GM12873 (cell line): ENCODE data around the gene LRRC36.
A peak's percentile ranks its signal among the peaks of the same experiment; 100 is the strongest.

Experiments
- CTCF ChIP-seq: IDR thresholded peaks from 2 replicates; pipeline ENCODE4 v1.5.1; 2012; ENCODE audit warnings: low read depth, mild to moderate bottlenecking, moderate library complexity, low read length, control low read depth; ENCODE audit not compliant: insufficient read depth; ENCODE audit errors: missing control alignments

The LRRC36 gene, protein sequence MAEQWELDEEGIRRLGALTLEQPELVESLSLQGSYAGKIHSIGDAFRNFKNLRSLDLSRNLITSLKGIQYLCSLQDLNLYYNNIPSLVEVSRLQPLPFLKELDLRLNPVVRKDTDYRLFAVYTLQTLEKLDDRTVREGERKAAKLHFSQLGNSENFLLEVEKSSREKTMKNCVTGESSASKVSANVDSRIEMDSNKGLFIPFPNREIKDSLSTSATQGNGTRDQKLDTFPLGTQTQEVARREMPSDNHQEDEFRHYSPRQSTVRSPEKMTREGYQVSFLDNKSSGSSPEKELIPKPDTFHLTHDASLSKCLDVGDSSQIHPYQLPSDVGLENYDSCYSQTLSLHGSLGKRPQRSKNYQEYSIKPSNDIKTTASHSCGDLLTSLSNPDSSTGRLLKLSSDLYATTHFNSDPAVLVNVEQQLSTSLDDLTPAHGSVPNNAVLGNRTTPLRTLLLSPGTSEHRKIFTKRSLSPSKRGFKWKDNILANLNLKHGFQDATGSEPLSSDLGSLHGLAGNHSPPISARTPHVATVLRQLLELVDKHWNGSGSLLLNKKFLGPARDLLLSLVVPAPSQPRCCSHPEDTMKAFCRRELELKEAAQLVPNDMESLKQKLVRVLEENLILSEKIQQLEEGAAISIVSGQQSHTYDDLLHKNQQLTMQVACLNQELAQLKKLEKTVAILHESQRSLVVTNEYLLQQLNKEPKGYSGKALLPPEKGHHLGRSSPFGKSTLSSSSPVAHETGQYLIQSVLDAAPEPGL

DNA sequence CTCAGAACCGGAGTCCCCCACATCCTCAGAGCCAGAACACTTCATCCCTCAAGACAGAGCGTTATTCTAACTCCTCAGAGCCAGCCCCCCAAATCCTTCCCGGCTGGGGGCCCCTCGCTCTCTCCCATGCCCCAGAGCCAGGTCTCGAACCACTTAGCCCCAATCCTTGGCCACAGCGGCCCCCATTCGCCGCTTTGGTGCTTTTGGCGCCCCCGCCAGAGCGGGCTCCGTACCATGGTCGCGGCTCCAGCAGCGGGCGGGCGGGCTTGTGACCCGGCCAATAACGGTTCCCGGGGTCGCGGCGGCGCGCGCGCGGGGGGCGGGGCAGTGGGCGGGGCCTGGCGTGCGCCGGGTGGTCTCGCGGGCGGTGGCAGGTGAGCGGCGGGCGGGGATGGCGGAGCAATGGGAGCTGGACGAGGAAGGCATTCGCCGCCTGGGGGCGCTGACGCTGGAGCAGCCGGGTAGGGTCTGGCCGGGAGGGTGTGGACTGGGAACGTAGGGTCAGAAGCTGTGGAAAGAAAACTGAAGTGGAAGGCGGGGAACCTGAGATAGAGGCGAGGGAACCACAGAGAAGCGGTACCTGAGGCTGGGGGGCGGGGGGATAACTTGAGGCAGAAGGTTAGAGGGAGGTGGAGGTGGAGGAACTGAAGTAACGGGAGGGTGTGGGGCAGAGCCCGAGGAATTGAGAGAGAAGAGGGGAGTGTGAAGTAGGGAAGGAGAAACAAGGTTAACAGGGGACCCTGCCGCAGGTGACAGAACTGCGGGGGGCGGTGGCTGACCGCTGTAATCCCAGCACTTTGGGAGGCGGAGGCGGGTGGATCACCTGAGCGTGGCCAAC lies at the start of gene LRRC36, which contains the start of gene KCTD19:
Gene LRRC36 (plus strand): TSS at position 344 of the 838 bp plus-strand sequence. CDS start 48 bp downstream, at position 392.
Gene KCTD19 (minus strand): TSS at position 270 of the 838 bp plus-strand sequence. CDS start 34 bp downstream, at position 236.
- peak; percentile 62 for TF ChIP-seq CTCF

DNA sequence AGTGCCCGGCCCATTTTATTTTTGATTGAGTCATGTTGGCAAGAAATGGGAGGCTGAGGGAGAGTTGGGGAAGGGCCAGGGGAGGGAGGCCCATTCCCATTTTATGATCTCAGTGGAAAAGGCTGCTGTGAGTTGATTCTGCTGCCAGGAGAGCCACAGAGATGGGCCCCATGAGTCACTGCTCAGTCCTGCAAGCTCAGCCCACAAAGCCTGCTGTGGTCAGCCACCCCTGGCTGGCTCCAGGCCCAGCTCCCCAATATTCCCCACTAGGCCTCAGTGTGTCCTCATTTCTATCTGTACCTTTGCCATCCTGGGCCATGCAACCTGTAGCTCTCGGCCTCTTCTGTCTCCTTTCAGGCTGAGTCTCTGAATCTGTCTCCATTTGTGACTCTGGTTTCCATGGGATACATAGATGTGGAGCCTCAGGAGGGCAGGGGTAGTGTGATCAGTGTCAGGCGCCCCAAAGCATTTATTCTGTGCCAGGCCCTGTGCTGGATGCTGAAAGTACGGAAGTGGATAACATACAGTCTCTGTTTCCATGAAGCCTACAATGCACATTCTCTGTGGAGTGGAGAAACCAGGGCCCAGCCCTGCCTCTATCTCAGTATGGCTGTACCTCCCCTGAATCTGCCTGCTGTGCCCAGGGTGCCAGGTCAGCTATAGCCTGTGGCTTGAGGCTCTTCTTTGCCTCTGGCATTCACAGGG lies 49.2 kb upstream of the LRRC36 start:
- no peak for TF ChIP-seq CTCF

DNA sequence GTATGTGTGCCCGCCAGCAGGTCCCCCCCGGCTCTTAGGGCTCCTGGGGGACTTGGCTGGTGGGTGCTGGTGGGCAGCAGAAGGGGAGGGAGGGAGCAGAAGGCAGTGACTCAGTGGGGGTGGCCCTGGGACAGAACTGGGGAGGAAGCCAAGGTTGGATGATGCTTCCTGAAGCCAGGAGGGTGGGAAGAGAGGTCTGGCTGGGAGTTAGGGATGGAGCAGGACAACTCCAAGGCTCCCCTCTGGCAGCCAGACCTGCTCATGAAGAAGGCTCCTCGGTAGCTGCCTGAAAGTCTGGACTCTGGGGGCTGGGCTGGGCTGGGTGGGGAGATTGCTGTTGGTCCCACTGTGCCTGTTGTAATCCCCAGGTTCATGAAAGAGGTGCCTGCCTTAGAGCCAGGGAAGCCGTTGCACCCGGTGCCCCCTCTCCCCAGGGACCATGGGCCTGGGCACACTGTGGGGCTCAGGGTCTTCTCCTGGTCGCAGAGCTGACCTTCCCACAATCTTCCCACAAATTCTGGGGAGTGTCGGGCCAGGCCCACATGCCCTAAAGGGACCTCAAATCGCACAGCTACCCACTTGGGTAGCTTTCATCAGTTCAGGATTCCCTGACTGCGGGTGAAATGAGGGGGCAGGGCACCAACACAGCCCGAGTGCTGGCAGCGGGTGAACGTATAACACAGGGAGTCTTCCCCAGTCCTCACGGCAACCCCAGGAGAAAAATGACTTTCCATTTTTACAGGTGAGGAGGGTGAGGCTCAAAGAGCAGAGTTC lies 48.4 kb upstream of the LRRC36 start:
- no peak for TF ChIP-seq CTCF

DNA sequence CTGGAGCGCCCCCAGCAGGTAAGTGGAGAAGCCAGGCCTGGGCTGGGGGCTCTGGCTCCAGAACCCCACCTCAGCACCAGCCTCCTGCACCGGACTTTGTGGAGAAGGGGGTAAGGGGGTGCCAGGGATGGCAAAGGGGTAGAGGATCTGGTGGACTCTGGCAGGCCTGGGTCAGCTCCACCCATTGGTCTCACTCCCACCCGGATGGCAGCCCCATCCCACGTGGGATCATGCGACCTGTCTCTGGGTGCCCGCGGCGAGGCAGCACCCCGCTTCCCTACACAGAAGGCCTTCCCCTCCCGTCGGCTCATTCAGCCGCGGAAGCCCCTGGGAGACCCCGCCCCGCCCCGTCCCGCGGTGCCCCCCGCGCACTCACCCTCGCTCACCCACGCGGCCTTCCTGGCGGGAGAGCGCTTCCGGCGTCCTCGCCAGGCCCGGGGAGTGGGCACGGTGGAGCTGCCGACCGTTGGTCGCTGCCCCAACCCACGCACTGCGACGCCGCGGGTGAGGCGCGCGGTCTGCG lies 47.8 kb upstream of the LRRC36 start:
- TF ChIP-seq CTCF = peak; percentile 50

GRCh38 chr16:67279296-67280089 lies 47.1 kb upstream of the LRRC36 start, which contains the start of gene PLEKHG4:
TSS of gene PLEKHG4 (plus strand) at chr16:67279532. CDS start at chr16:67280045, 513 bp downstream.
- peak; percentile 82 for TF ChIP-seq CTCF
